Peyer's patch (tissue), 4 donors: ENCODE measurements around the gene RPS21.

Experiments
- CTCF ChIP-seq, 6 experiments: fragments of 450-650 bp in 4 of 6; fragments of 200-600 bp in 2 of 6; sonication (generic) in 1 of 6; IDR thresholded peaks; one replicate each; pipeline ENCODE4 v1.5.1; 2017 to 2019; ENCODE audit warnings: antibody characterized with exemption in 6 of 6, mild to moderate bottlenecking in 3 of 6, moderate library complexity in 1 of 6
- POLR2A ChIP-seq, 2 donors: fragments of 450-650 bp; IDR thresholded peaks; one replicate each; pipeline ENCODE4 v1.5.1; 2017; ENCODE audit warnings: antibody characterized with exemption in 2 of 2, mild to moderate bottlenecking in 2 of 2, moderate library complexity in 2 of 2

- TF ChIP-seq CTCF (IDR thresholded peaks at IDR 0.05) (no peak), POLR2A (IDR thresholded peaks at IDR 0.05) (no peak)
Observed at GRCh38 chr20:62391165-62392076, 4.5 kb downstream of the RPS21 start.
